GM23248 (cell line): Measurements from ENCODE around the gene ZNF667.

Source experiments
- EZH2 ChIP-seq: fragments of 200-600 bp; sonication (generic); IDR thresholded peaks from 2 replicates; pipeline ENCODE4 v1.6.1; 2018; ENCODE audit warnings: antibody characterized with exemption, mild to moderate bottlenecking; ENCODE audit not compliant: insufficient read depth, poor library complexity, severe bottlenecking
- EZH2phosphoT487 ChIP-seq: fragments of 200-600 bp; sonication (generic); IDR thresholded peaks from 2 replicates; pipeline ENCODE4 v1.6.1; 2018; ENCODE audit warnings: antibody characterized with exemption, moderate library complexity, mild to moderate bottlenecking, low read depth; ENCODE audit not compliant: insufficient read depth

DNA sequence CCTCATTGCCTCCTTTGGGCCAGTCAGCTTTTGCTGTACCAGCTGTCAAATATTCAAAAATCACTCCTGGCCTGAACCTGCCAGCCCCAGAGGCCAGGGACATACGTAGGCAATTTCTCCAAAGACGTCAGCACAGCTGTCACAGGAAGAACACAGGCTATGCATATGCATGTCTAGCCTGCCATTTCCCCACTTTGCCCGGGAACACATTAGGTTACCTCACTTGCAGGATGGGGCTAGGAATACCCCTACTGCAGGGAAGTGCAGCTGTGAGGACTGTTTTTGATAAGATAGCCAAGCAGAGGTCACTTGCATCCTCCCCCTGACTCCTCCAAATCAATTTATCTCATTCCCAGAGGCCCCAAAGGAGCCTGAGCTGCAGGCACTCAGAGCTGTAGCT is 2.8 kb downstream of the ZNF667 start:
- TF ChIP-seq EZH2phosphoT487 (no peak), EZH2 (no peak)
